B cell (primary cell): Measurements from ENCODE around the gene RNF126.

Experiments used
- EZH2 ChIP-seq: IDR thresholded peaks from 2 replicates; pipeline ENCODE4 v1.6.1; 2012; ENCODE audit warnings: borderline replicate concordance, low read depth, mild to moderate bottlenecking, moderate library complexity, low read length; ENCODE audit not compliant: insufficient read depth, poor library complexity, severe bottlenecking
- TF ChIP-seq, protein P1 (sequence below): fragments of 200-600 bp; IDR thresholded peaks from one replicate; pipeline ENCODE4 v1.8.0; 2022; ENCODE audit warnings: antibody characterized with exemption, mild to moderate bottlenecking

DNA sequence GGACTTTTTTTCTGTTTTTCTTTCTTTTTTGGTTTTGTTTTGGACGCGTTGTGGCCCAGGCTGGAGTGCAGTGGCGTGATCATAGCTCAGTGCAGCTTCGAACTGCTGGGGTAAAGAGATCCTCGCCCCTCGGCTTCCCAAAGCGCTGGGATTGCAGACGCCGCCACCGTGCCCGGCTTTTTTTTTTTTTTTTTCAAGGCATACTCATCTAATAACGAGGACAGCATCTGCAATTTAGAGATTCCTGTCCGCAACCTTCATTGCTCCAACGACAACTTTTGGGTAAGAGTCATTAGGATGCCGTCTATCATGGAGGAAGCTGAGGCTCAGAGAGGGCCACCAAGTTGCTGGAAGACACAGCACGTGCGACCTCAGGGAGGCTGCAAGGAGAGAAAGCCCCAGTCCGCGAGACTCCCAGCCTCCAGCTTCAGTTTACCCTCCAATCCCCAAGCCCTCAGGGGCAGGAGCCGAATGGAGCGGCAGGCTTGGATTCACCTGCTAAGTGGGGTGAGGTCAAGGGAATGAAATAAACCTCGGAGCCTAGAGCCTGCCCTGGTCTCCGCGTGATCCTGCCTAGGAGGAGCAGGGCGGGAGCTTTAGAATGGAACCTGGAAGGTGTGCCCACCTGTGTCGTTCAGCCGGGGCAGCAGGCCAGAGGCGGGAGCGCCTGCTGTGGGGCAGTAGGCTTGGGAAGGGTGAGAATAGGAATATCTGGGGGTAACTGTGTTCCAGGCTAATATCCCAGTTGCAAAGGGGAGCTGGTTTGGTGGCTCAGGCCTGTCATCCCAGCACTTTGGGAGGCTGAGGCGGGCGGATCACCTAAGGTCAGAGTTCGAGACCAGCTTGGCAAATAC lies 29.0 kb downstream of the RNF126 start:
- TF ChIP-seq, protein P1, sequence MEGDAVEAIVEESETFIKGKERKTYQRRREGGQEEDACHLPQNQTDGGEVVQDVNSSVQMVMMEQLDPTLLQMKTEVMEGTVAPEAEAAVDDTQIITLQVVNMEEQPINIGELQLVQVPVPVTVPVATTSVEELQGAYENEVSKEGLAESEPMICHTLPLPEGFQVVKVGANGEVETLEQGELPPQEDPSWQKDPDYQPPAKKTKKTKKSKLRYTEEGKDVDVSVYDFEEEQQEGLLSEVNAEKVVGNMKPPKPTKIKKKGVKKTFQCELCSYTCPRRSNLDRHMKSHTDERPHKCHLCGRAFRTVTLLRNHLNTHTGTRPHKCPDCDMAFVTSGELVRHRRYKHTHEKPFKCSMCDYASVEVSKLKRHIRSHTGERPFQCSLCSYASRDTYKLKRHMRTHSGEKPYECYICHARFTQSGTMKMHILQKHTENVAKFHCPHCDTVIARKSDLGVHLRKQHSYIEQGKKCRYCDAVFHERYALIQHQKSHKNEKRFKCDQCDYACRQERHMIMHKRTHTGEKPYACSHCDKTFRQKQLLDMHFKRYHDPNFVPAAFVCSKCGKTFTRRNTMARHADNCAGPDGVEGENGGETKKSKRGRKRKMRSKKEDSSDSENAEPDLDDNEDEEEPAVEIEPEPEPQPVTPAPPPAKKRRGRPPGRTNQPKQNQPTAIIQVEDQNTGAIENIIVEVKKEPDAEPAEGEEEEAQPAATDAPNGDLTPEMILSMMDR, result no peak
- no peak for TF ChIP-seq EZH2
